ENCODE measurements around the gene MRPL16. TPM values are rescaled to one million over a fixed set of nuclear protein-coding genes. Genes with fewer than 3 reads are reported as not detected.

The MRPL16 gene
- polyA plus RNA-seq, 1 of the 3 experiments (the other 2 are of a cell fraction): 77.6 TPM

DNA sequence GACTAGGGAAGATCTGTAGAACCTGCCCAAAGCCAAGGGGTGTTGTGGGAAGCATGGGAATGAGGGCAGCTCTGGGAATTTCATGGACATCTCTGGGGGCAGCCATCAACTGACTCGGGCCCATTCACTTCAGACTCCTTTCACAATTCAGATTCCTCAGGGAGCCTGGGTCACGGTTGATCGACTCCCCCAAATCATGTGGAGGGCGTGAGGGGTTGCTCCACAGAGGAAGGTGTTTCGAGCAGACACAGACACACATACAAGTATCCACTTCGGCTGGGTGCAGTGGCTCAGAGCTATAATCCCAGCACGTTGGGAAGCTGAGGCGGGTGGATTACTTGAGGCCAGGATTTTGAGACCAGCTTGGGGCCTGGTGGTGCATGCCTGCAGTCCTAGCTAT, 39.7 kb downstream of the MRPL16 start:
- Histone ChIP-seq H3K4me2 (no peak overlapping the region), H3K27ac (ENCODE audit: low read depth in 2 of 2, low read length in 1 of 2) (no peak overlapping the region), H2AFZ (ENCODE audit: low read depth) (no peak overlapping the region), H3F3A (replicated peaks; ENCODE audit: insufficient read depth) (peaks cover under 1% of the 10 kb centered on the region), H3K27me3 (ENCODE audit: insufficient read depth) (no peaks in the 10 kb centered on the region), H3K4me1 (ENCODE audit: control insufficient read depth in 1 of 2, insufficient read depth in 2 of 2, low read depth in 1 of 2, low read length in 1 of 2) (peaks cover 0 to 3% of the 10 kb centered on the region in 2 experiments; a peak in 1 of 4 replicates), H3K79me2 (ENCODE audit: insufficient read depth) (peaks cover 49% of the 10 kb centered on the region), H4K20me1 (ENCODE audit: insufficient read depth) (peaks cover 65% of the 10 kb centered on the region), H3K9me2 (no peaks in the 10 kb centered on the region), H3K4me3 (ENCODE audit: low read depth in 2 of 2, low read length in 1 of 2) (no peak overlapping the region), H3K9ac (no peak overlapping the region), H3K36me3 (replicated peaks in 1 of 2; ENCODE audit: control insufficient read depth in 1 of 2, insufficient read depth in 2 of 2, low read length in 1 of 2) (peaks cover 2 to 21% of the 10 kb centered on the region in 2 experiments), H3K9me3 (no peaks in the 10 kb centered on the region)
- WGBS (ENCODE audit: low lambda C conversion rate): 70% methylated on average over 5 of the region's 8 CpGs
- no peak for TF ChIP-seq CHD2 (IDR thresholded peaks at IDR 0.05; ENCODE audit: low read length, partially characterized antibody)
- TF ChIP-seq, protein P1, sequence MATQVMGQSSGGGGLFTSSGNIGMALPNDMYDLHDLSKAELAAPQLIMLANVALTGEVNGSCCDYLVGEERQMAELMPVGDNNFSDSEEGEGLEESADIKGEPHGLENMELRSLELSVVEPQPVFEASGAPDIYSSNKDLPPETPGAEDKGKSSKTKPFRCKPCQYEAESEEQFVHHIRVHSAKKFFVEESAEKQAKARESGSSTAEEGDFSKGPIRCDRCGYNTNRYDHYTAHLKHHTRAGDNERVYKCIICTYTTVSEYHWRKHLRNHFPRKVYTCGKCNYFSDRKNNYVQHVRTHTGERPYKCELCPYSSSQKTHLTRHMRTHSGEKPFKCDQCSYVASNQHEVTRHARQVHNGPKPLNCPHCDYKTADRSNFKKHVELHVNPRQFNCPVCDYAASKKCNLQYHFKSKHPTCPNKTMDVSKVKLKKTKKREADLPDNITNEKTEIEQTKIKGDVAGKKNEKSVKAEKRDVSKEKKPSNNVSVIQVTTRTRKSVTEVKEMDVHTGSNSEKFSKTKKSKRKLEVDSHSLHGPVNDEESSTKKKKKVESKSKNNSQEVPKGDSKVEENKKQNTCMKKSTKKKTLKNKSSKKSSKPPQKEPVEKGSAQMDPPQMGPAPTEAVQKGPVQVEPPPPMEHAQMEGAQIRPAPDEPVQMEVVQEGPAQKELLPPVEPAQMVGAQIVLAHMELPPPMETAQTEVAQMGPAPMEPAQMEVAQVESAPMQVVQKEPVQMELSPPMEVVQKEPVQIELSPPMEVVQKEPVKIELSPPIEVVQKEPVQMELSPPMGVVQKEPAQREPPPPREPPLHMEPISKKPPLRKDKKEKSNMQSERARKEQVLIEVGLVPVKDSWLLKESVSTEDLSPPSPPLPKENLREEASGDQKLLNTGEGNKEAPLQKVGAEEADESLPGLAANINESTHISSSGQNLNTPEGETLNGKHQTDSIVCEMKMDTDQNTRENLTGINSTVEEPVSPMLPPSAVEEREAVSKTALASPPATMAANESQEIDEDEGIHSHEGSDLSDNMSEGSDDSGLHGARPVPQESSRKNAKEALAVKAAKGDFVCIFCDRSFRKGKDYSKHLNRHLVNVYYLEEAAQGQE (IDR thresholded peaks at IDR 0.05; ENCODE audit: low read depth, low read length): no peak
- TF ChIP-seq GABPA (IDR thresholded peaks at IDR 0.05; ENCODE audit: low read depth): no peak
- no peak for TF ChIP-seq CTCF (IDR thresholded peaks at IDR 0.05)
- no peak for TF ChIP-seq ELF1 (IDR thresholded peaks at IDR 0.05)
- TF ChIP-seq MEF2A (IDR thresholded peaks at IDR 0.05; ENCODE audit: borderline replicate concordance, low read depth): no peak
- no peak for DNase-seq
- CTCF ChIA-PET: interaction anchor here (1.7 kb wide), 1 partner anchor 15 kb away, joined by 4 read pairs; no protein-coding TSS in a partner anchor
- POLR2A ChIA-PET: no interaction called here

GRCh38 chr11:59770319-59770718, 40.3 kb downstream of the MRPL16 start:
- Histone ChIP-seq H3K9me3 (no peaks in the 10 kb centered on the region), H3K4me3 (ENCODE audit: low read depth in 2 of 2, low read length in 1 of 2) (no peak overlapping the region), H4K20me1 (ENCODE audit: insufficient read depth) (peaks cover 65% of the 10 kb centered on the region), H3F3A (replicated peaks; ENCODE audit: insufficient read depth) (no peaks in the 10 kb centered on the region), H3K4me1 (ENCODE audit: control insufficient read depth in 1 of 2, insufficient read depth in 2 of 2, low read depth in 1 of 2, low read length in 1 of 2) (no peaks in the 10 kb centered on the region), H3K79me2 (ENCODE audit: insufficient read depth) (peaks cover 55% of the 10 kb centered on the region), H3K9me2 (no peaks in the 10 kb centered on the region), H3K27ac (ENCODE audit: low read depth in 2 of 2, low read length in 1 of 2) (no peak overlapping the region), H3K9ac (no peak overlapping the region), H3K4me2 (no peak overlapping the region), H3K36me3 (replicated peaks in 1 of 2; ENCODE audit: control insufficient read depth in 1 of 2, insufficient read depth in 2 of 2, low read length in 1 of 2) (peaks cover 0 to 16% of the 10 kb centered on the region in 2 experiments), H2AFZ (ENCODE audit: low read depth) (no peak overlapping the region), H3K27me3 (ENCODE audit: insufficient read depth) (no peaks in the 10 kb centered on the region)
- 96% methylated on average over 3 of the region's 3 CpGs for WGBS (ENCODE audit: low lambda C conversion rate)
- TF ChIP-seq RCOR1 (IDR thresholded peaks at IDR 0.05; ENCODE audit: low read length) (no peak), USF1 (IDR thresholded peaks at IDR 0.05; ENCODE audit: borderline replicate concordance, low read depth) (no peak), EP300 (IDR thresholded peaks at IDR 0.05; ENCODE audit: borderline replicate concordance in 1 of 2, low read depth in 1 of 2, low read length in 1 of 2) (no peak), NRF1 (IDR thresholded peaks at IDR 0.05; ENCODE audit: low read depth, low read length) (no peak), MEF2A (IDR thresholded peaks at IDR 0.05; ENCODE audit: borderline replicate concordance, low read depth) (no peak), SIN3A (IDR thresholded peaks at IDR 0.05; ENCODE audit: borderline replicate concordance, low read depth, low read length) (no peak), TEAD4 (IDR thresholded peaks at IDR 0.05; ENCODE audit: borderline replicate concordance, insufficient read depth) (no peak), POLR2AphosphoS5 (IDR thresholded peaks at IDR 0.05; ENCODE audit: low read depth, low read length) (no peak), MXI1 (IDR thresholded peaks at IDR 0.05; ENCODE audit: low read depth, low read length) (no peak), RXRA (IDR thresholded peaks at IDR 0.05; ENCODE audit: borderline replicate concordance, low read depth) (no peak)
- CTCF ChIA-PET: interaction anchor here (1.7 kb wide), 1 partner anchor 15 kb away, joined by 4 read pairs; no protein-coding TSS in a partner anchor
- DNase-seq: no peak
- POLR2A ChIA-PET: no interaction called here
